B cell (primary cell): ENCODE results near the gene NDEL1.

Experiments used
- EZH2 ChIP-seq: IDR thresholded peaks from 2 replicates; pipeline ENCODE4 v1.6.1; 2012; ENCODE audit warnings: borderline replicate concordance, low read depth, mild to moderate bottlenecking, moderate library complexity, low read length; ENCODE audit not compliant: insufficient read depth, poor library complexity, severe bottlenecking
- TF ChIP-seq, protein P1 (sequence below): fragments of 200-600 bp; IDR thresholded peaks from one replicate; pipeline ENCODE4 v1.8.0; 2022; ENCODE audit warnings: antibody characterized with exemption, mild to moderate bottlenecking

GRCh38 chr17:8503807-8504206 is 68.1 kb downstream of the NDEL1 start:
- TF ChIP-seq, protein P1, sequence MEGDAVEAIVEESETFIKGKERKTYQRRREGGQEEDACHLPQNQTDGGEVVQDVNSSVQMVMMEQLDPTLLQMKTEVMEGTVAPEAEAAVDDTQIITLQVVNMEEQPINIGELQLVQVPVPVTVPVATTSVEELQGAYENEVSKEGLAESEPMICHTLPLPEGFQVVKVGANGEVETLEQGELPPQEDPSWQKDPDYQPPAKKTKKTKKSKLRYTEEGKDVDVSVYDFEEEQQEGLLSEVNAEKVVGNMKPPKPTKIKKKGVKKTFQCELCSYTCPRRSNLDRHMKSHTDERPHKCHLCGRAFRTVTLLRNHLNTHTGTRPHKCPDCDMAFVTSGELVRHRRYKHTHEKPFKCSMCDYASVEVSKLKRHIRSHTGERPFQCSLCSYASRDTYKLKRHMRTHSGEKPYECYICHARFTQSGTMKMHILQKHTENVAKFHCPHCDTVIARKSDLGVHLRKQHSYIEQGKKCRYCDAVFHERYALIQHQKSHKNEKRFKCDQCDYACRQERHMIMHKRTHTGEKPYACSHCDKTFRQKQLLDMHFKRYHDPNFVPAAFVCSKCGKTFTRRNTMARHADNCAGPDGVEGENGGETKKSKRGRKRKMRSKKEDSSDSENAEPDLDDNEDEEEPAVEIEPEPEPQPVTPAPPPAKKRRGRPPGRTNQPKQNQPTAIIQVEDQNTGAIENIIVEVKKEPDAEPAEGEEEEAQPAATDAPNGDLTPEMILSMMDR = no peak
- no peak for TF ChIP-seq EZH2
